ENCODE measurements around the gene SELP.

DNA sequence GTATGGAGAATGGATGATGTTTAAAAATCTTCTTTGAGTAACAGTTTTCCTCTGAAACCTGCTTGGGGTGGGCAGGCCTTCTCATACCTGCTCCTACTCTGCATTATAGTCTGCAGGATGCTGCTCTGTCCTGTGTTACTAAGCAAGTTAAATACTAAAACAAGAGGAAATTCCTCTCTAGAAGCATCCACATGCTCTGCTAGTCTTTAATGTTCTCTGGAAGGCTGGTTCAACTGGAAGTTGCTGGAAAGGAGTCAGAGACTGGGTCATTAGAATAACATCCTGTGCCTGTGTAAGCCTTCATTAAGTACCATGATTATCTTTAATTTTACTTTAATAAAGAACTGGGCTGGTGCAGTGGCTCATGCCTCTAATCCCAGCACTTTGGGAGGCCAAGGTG lies 5.8 kb downstream of the SELP start:
- TF ChIP-seq, protein P1, sequence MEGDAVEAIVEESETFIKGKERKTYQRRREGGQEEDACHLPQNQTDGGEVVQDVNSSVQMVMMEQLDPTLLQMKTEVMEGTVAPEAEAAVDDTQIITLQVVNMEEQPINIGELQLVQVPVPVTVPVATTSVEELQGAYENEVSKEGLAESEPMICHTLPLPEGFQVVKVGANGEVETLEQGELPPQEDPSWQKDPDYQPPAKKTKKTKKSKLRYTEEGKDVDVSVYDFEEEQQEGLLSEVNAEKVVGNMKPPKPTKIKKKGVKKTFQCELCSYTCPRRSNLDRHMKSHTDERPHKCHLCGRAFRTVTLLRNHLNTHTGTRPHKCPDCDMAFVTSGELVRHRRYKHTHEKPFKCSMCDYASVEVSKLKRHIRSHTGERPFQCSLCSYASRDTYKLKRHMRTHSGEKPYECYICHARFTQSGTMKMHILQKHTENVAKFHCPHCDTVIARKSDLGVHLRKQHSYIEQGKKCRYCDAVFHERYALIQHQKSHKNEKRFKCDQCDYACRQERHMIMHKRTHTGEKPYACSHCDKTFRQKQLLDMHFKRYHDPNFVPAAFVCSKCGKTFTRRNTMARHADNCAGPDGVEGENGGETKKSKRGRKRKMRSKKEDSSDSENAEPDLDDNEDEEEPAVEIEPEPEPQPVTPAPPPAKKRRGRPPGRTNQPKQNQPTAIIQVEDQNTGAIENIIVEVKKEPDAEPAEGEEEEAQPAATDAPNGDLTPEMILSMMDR (IDR thresholded peaks at IDR 0.05): no peak
- no peak for TF ChIP-seq ZFX (IDR thresholded peaks at IDR 0.05; ENCODE audit: borderline replicate concordance)
